HepG2 (cell line): ENCODE results near the gene SLC4A2. TPM values are rescaled to one million over a fixed set of nuclear protein-coding genes. Genes with fewer than 3 reads are reported as not detected.

Source experiments
- LCORL ChIP-seq, 2 experiments: fragments of 450-650 bp in 1 of 2; sonication (generic) in 1 of 2; formaldehyde crosslinking in 1 of 2; IDR thresholded peaks; 2 replicates each; pipeline versions ENCODE4 v1.5.0 to v1.6.1; 2017 to 2020; ENCODE audit warnings: antibody characterized with exemption in 1 of 2, missing genetic modification reagents in 1 of 2
- NCOA1 ChIP-seq: sonication (generic); formaldehyde crosslinking; IDR thresholded peaks from 2 replicates; pipeline ENCODE4 v1.9.0; 2021; ENCODE audit warnings: missing genetic modification reagents
- SOX13 ChIP-seq, 3 experiments: fragments of 450-650 bp in 1 of 3; sonication (generic) in 1 of 3; formaldehyde crosslinking in 1 of 3; IDR thresholded peaks in 2 of 3; conservative IDR thresholded peaks in 1 of 3; 2 replicates each; pipeline versions ENCODE4 v1.5.0 to v1.6.1; 2016 to 2020; ENCODE audit warnings: antibody characterized with exemption in 1 of 3, mild to moderate bottlenecking in 1 of 3, missing compliant biosample characterization in 1 of 3, missing genetic modification reagents in 1 of 3, moderate library complexity in 1 of 3
- SRSF4 ChIP-seq: fragments of 200-400 bp; formaldehyde crosslinking; IDR thresholded peaks from one replicate; pipeline ENCODE4 v1.6.1; 2018; ENCODE audit warnings: mild to moderate bottlenecking, low read depth, low read length, moderate library complexity; ENCODE audit not compliant: poor library complexity, severe bottlenecking
- ZC3H13 ChIP-seq: sonication (generic); formaldehyde crosslinking; IDR thresholded peaks from 2 replicates; pipeline ENCODE4 v1.8.1; 2023; ENCODE audit warnings: mild to moderate bottlenecking, missing genetic modification reagents, moderate library complexity
- ZFX ChIP-seq: sonication (generic); formaldehyde crosslinking; IDR thresholded peaks from 2 replicates; pipeline ENCODE4 v1.4.0; 2020; ENCODE audit warnings: mild to moderate bottlenecking, low read depth, missing genetic modification reagents, moderate library complexity
- ZKSCAN5 ChIP-seq: sonication (generic); formaldehyde crosslinking; IDR thresholded peaks from 2 replicates; pipeline ENCODE4 v1.5.1; 2020; ENCODE audit warnings: mild to moderate bottlenecking, missing genetic modification reagents
- ZNF30 ChIP-seq: sonication (generic); formaldehyde crosslinking; IDR thresholded peaks from 2 replicates; pipeline ENCODE4 v1.5.0; 2020; ENCODE audit warnings: mild to moderate bottlenecking, missing genetic modification reagents
- ZNF33A ChIP-seq: sonication (generic); formaldehyde crosslinking; IDR thresholded peaks from 2 replicates; pipeline ENCODE4 v1.5.1; 2020; ENCODE audit warnings: missing genetic modification reagents, mild to moderate bottlenecking, moderate library complexity, borderline replicate concordance
- ZNF484 ChIP-seq: sonication (generic); formaldehyde crosslinking; IDR thresholded peaks from 2 replicates; pipeline ENCODE4 v1.5.1; 2020; ENCODE audit warnings: mild to moderate bottlenecking, low read depth, missing genetic modification reagents, borderline replicate concordance
- ZNF749 ChIP-seq: sonication (generic); formaldehyde crosslinking; IDR thresholded peaks from 2 replicates; pipeline ENCODE4 v1.8.0; 2022; ENCODE audit warnings: mild to moderate bottlenecking, missing genetic modification reagents, moderate library complexity, borderline replicate concordance
- ZNF782 ChIP-seq: sonication (generic); formaldehyde crosslinking; IDR thresholded peaks from 2 replicates; pipeline ENCODE4 v1.4.0; 2020; ENCODE audit warnings: missing genetic modification reagents, mild to moderate bottlenecking, borderline replicate concordance
- polyA plus RNA-seq, 8 experiments: library from polyadenylated mRNA; depleted of rRNA in 3 of 8; stranded (reverse) in 7 of 8; unstranded in 1 of 8; fragments of >200 nt; fragmentation: Illumina TruSeq in 4 of 8; extraction: Trizol in 4 of 8; gene quantifications; 2 replicates each; pipeline versions ENCODE4 v1.2.1 to v1.2.3, GENCODE V29; 2011 to 2016; ENCODE audit warnings: low read depth in 4 of 8, missing spikeins in 1 of 8, mixed read lengths in 1 of 8; ENCODE audit not compliant: insufficient read depth in 1 of 8
- total RNA-seq, 5 experiments: library from RNA; depleted of rRNA; stranded (reverse); fragments of >200 nt; fragmentation: Illumina TruSeq; extraction: Trizol; gene quantifications; 2 replicates each; pipeline ENCODE4 v1.2.3, GENCODE V29; 2016; ENCODE audit warnings: low read depth in 1 of 5
- TF ChIP-seq, protein P1 (sequence below): sonication (generic); formaldehyde crosslinking; IDR thresholded peaks from 2 replicates; pipeline ENCODE4 v1.5.0; 2020; ENCODE audit warnings: missing genetic modification reagents
- TF ChIP-seq, protein P2 (sequence below): sonication (generic); formaldehyde crosslinking; IDR thresholded peaks from 2 replicates; pipeline ENCODE4 v1.5.0; 2020; ENCODE audit warnings: missing genetic modification reagents
- TF ChIP-seq, protein P3 (sequence below): sonication (generic); formaldehyde crosslinking; IDR thresholded peaks from 2 replicates; pipeline ENCODE4 v1.4.0; 2020; ENCODE audit warnings: missing genetic modification reagents
- TF ChIP-seq, protein P4 (sequence below): sonication (generic); formaldehyde crosslinking; IDR thresholded peaks from 2 replicates; pipeline ENCODE4 v1.4.0; 2020; ENCODE audit warnings: missing genetic modification reagents

Gene SLC4A2
- total and polyA plus RNA-seq, 2 of the 13 experiments (the other 11 are each of a cell fraction or from before 2014, with no cell fraction given), result 51.9 to 73.4 TPM

DNA sequence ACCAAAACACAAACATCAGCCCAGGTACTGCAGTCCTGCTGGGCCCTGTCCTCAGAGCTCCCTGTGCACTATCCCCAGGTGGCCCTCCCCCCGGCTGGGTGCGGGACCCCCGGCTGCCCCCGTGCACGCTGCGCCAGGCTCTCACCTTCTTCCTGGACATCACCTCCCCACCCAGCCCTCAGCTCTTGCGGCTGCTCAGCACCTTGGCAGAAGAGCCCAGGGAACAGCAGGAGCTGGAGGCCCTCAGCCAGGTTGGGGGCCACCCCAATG lies 49.4 kb upstream of the SLC4A2 start (continued):
- TF ChIP-seq LCORL (IDR thresholded peaks at IDR 0.05) (no peak), LCORL (CRISPR knock-in tag; IDR thresholded peaks at IDR 0.05) (peak; percentile 10; the same call in 1 of the 2 replicates), ZNF749 (CRISPR knock-in tag) (peak; percentile 38; the same call in 1 of the 2 replicates), ZKSCAN5 (CRISPR knock-in tag) (peak; percentile 60; the same call in 1 of the 2 replicates), SRSF4 (no peak), NCOA1 (CRISPR knock-in tag) (0 out of 2 replicates have a peak, but pooled peaks have one; percentile 33), ZC3H13 (0 out of 2 replicates have a peak, but pooled peaks have one; percentile 28), ZNF33A (0 out of 2 replicates have a peak, but pooled peaks have one; percentile 25), ZNF484 (CRISPR knock-in tag) (no peak), SOX13 (IDR thresholded peaks at IDR 0.05) (no peak), SOX13 (CRISPR knock-in tag; conservative IDR thresholded peaks at IDR 0.05 in 1 of 2, IDR thresholded peaks at IDR 0.05 in 1 of 2) (0 out of 4 replicates have a peak, but pooled peaks of 1 of the 2 experiments have one; percentile 4), ZNF30 (CRISPR knock-in tag) (0 out of 2 replicates have a peak, but pooled peaks have one; percentile 30), ZNF782 (CRISPR knock-in tag) (no peak), ZFX (CRISPR knock-in tag) (peak; percentile 38; the same call in 1 of the 2 replicates)
- TF ChIP-seq, protein P1, sequence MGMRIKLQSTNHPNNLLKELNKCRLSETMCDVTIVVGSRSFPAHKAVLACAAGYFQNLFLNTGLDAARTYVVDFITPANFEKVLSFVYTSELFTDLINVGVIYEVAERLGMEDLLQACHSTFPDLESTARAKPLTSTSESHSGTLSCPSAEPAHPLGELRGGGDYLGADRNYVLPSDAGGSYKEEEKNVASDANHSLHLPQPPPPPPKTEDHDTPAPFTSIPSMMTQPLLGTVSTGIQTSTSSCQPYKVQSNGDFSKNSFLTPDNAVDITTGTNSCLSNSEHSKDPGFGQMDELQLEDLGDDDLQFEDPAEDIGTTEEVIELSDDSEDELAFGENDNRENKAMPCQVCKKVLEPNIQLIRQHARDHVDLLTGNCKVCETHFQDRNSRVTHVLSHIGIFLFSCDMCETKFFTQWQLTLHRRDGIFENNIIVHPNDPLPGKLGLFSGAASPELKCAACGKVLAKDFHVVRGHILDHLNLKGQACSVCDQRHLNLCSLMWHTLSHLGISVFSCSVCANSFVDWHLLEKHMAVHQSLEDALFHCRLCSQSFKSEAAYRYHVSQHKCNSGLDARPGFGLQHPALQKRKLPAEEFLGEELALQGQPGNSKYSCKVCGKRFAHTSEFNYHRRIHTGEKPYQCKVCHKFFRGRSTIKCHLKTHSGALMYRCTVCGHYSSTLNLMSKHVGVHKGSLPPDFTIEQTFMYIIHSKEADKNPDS, result 0 out of 2 replicates have a peak, but pooled peaks have one; percentile 42
- TF ChIP-seq, protein P2, sequence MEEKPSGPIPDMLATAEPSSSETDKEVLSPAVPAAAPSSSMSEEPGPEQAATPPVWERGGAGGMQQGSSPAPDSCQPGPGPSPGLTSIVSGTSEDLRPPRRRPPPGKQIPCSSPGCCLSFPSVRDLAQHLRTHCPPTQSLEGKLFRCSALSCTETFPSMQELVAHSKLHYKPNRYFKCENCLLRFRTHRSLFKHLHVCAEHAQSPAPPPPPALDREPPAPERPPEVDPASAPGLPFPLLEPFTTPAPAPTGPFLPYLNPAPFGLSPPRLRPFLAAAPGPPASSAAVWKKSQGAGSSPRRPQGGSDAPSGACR (CRISPR knock-in tag), result 0 out of 2 replicates have a peak, but pooled peaks have one; percentile 37
- TF ChIP-seq, protein P3, sequence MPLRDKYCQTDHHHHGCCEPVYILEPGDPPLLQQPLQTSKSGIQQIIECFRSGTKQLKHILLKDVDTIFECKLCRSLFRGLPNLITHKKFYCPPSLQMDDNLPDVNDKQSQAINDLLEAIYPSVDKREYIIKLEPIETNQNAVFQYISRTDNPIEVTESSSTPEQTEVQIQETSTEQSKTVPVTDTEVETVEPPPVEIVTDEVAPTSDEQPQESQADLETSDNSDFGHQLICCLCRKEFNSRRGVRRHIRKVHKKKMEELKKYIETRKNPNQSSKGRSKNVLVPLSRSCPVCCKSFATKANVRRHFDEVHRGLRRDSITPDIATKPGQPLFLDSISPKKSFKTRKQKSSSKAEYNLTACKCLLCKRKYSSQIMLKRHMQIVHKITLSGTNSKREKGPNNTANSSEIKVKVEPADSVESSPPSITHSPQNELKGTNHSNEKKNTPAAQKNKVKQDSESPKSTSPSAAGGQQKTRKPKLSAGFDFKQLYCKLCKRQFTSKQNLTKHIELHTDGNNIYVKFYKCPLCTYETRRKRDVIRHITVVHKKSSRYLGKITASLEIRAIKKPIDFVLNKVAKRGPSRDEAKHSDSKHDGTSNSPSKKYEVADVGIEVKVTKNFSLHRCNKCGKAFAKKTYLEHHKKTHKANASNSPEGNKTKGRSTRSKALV (CRISPR knock-in tag), result no peak
- TF ChIP-seq, protein P4, sequence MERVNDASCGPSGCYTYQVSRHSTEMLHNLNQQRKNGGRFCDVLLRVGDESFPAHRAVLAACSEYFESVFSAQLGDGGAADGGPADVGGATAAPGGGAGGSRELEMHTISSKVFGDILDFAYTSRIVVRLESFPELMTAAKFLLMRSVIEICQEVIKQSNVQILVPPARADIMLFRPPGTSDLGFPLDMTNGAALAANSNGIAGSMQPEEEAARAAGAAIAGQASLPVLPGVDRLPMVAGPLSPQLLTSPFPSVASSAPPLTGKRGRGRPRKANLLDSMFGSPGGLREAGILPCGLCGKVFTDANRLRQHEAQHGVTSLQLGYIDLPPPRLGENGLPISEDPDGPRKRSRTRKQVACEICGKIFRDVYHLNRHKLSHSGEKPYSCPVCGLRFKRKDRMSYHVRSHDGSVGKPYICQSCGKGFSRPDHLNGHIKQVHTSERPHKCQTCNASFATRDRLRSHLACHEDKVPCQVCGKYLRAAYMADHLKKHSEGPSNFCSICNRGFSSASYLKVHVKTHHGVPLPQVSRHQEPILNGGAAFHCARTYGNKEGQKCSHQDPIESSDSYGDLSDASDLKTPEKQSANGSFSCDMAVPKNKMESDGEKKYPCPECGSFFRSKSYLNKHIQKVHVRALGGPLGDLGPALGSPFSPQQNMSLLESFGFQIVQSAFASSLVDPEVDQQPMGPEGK, result 0 out of 2 replicates have a peak, but pooled peaks have one; percentile 10
